H1 (cell line): ENCODE data around the gene WIPF3.

Experiments used
- ASH2L ChIP-seq: fragments of 200-600, 300-600 bp; sonication (generic); IDR thresholded peaks from one replicate; pipeline ENCODE4 v1.7.1; 2017; ENCODE audit warnings: low read length
- CHD2 ChIP-seq: IDR thresholded peaks from 2 replicates; pipeline ENCODE4 v1.6.1; 2012; ENCODE audit warnings: low read length, improper control_type of control experiment
- CTCF ChIP-seq, 3 experiments: IDR thresholded peaks; 1 replicate in 2 of 3; 2 replicates in 1 of 3; pipeline versions ENCODE4 v1.5.1 to v1.6.1; 2011; ENCODE audit warnings: low read length in 3 of 3, mild to moderate bottlenecking in 3 of 3, inconsistent platforms in 2 of 3, low read depth in 1 of 3, moderate library complexity in 1 of 3; ENCODE audit not compliant: insufficient read depth in 1 of 3; ENCODE audit errors: control extremely low read depth in 1 of 3
- EZH2 ChIP-seq: fragments of 200-600 bp; sonication (generic); IDR thresholded peaks from 2 replicates; pipeline ENCODE4 v1.7.1; 2012; ENCODE audit warnings: low read depth, mild to moderate bottlenecking, moderate library complexity, low read length, inconsistent platforms; ENCODE audit not compliant: severe bottlenecking
- MAFK ChIP-seq: IDR thresholded peaks from 2 replicates; pipeline ENCODE4 v1.6.1; 2012; ENCODE audit warnings: low read depth, mild to moderate bottlenecking, improper control_type of control experiment, low read length
- NANOG ChIP-seq: IDR thresholded peaks from 2 replicates; pipeline ENCODE4 v1.6.1; 2011; ENCODE audit warnings: low read length, low read depth, mild to moderate bottlenecking, inconsistent platforms; ENCODE audit not compliant: insufficient read depth, poor library complexity, severe bottlenecking
- NRF1 ChIP-seq: IDR thresholded peaks from 2 replicates; pipeline ENCODE4 v1.6.1; 2011; ENCODE audit warnings: mild to moderate bottlenecking, low read depth, low read length, improper control_type of control experiment
- POLR2A ChIP-seq, 2 experiments: IDR thresholded peaks; 1 replicate in 1 of 2; 2 replicates in 1 of 2; pipeline ENCODE4 v1.6.1; 2011; ENCODE audit warnings: low read depth in 2 of 2, low read length in 2 of 2, mild to moderate bottlenecking in 2 of 2; ENCODE audit errors: control extremely low read depth in 1 of 2
- RAD21 ChIP-seq, 2 experiments: IDR thresholded peaks in 1 of 2; conservative IDR thresholded peaks in 1 of 2; 2 replicates each; pipeline ENCODE4 v1.6.1; 2011; ENCODE audit warnings: low read depth in 2 of 2, low read length in 2 of 2, improper control_type of control experiment in 1 of 2, inconsistent platforms in 1 of 2, mild to moderate bottlenecking in 1 of 2, moderate library complexity in 1 of 2
- RXRA ChIP-seq: IDR thresholded peaks from 2 replicates; pipeline ENCODE4 v1.6.1; 2011; ENCODE audit warnings: low read depth, mild to moderate bottlenecking, low read length, moderate library complexity; ENCODE audit not compliant: insufficient read depth
- SUZ12 ChIP-seq: fragments of 200-600 bp; sonication (generic); IDR thresholded peaks from 2 replicates; pipeline ENCODE4 v1.6.1; 2012; ENCODE audit warnings: mild to moderate bottlenecking, inconsistent platforms, low read length, moderate library complexity, mixed read lengths
- TEAD4 ChIP-seq: IDR thresholded peaks from 2 replicates; pipeline ENCODE4 v1.6.1; 2012; ENCODE audit warnings: low read depth, low read length, inconsistent platforms, mixed read lengths
- ZNF274 ChIP-seq: IDR thresholded peaks from 2 replicates; pipeline ENCODE4 v1.7.0; 2012; ENCODE audit warnings: low read length, borderline replicate concordance; ENCODE audit errors: extremely low read depth

- TF ChIP-seq POLR2A (IDR thresholded peaks at IDR 0.05; ENCODE audit: control extremely low read depth in 1 of 2, low read depth in 2 of 2, low read length in 2 of 2) (no peak), ZNF274 (no peak), CTCF (IDR thresholded peaks at IDR 0.05; ENCODE audit: control extremely low read depth in 1 of 3, insufficient read depth in 1 of 3, low read depth in 1 of 3, low read length in 3 of 3) (no peak), NANOG (no peak), RAD21 (IDR thresholded peaks at IDR 0.05 in 1 of 2, conservative IDR thresholded peaks at IDR 0.05 in 1 of 2; ENCODE audit: low read depth in 2 of 2, low read length in 2 of 2) (no peak), RXRA (no peak), ASH2L (no peak), CHD2 (no peak), EZH2 (no peak), NRF1 (no peak), SUZ12 (no peak), TEAD4 (no peak), MAFK (no peak)
These were observed 52.8 kb downstream of the WIPF3 start for GRCh38 chr7:29859104-29859503.
